ENCODE measurements around the gene DZIP1L.
"Not testable (repeated sequence)": the region's sequence is repeated elsewhere in the genome, so short reads cannot be mapped to it uniquely, and the experiment has no call there.

Gene DZIP1L

GRCh38 chr3:138112362-138112761, 3.0 kb downstream of the DZIP1L start:
- DNase-seq = no peak

GRCh38 chr3:138105598-138105997, 9.8 kb downstream of the DZIP1L start:
- no peak for DNase-seq

GRCh38 chr3:138103466-138103865, 11.9 kb downstream of the DZIP1L start:
- DNase-seq = no peak

GRCh38 chr3:138101351-138101940, 14.0 kb downstream of the DZIP1L start:
- not testable (repeated sequence) for DNase-seq

GRCh38 chr3:138099417-138099816, 16.0 kb downstream of the DZIP1L start:
- no peak for DNase-seq

- DNase-seq = no peak
Measured at GRCh38 chr3:138097192-138098172, 17.9 kb downstream of the DZIP1L start.

- no peak for DNase-seq
Measured at GRCh38 chr3:138093721-138094120, 21.7 kb downstream of the DZIP1L start.

- DNase-seq = no peak
Measured at GRCh38 chr3:138092023-138092422, 23.4 kb downstream of the DZIP1L start.

GRCh38 chr3:138089091-138089490, 26.3 kb downstream of the DZIP1L start:
- DNase-seq = no peak

- not testable (repeated sequence) for DNase-seq
Measured at GRCh38 chr3:138085745-138086144, 29.7 kb downstream of the DZIP1L start.

GRCh38 chr3:138084196-138084595, 31.2 kb downstream of the DZIP1L start:
- no peak for DNase-seq

GRCh38 chr3:138082992-138083386, 32.4 kb downstream of the DZIP1L start:
- DNase-seq = no peak

GRCh38 chr3:138082085-138082991, 33.1 kb downstream of the DZIP1L start:
- no peak for DNase-seq

- DNase-seq = no peak
Measured at GRCh38 chr3:138081371-138082084, 33.9 kb downstream of the DZIP1L start.

- DNase-seq = no peak
Measured at GRCh38 chr3:138079901-138080300, 35.5 kb downstream of the DZIP1L start.

GRCh38 chr3:138078901-138079344, 36.5 kb downstream of the DZIP1L start:
- no peak for DNase-seq

GRCh38 chr3:138078096-138078495, 37.3 kb downstream of the DZIP1L start:
- no peak for DNase-seq

- DNase-seq = no peak
Measured at GRCh38 chr3:138072796-138073195, 42.6 kb downstream of the DZIP1L start.

- DNase-seq = no peak
Measured at GRCh38 chr3:138070006-138070405, 45.4 kb downstream of the DZIP1L start.

- DNase-seq = peak; percentile 88
Measured at GRCh38 chr3:138068579-138069174, 46.7 kb downstream of the DZIP1L start.

- DNase-seq = no peak
Measured at GRCh38 chr3:138068046-138068445, 47.4 kb downstream of the DZIP1L start.

- DNase-seq = no peak
Measured at GRCh38 chr3:138066972-138067371, 48.4 kb downstream of the DZIP1L start.

Data from retina (tissue), 1 donor.